ENCODE data around the gene C11orf58. TPM values are rescaled to one million over a fixed set of nuclear protein-coding genes. Genes with fewer than 3 reads are reported as not detected.
A peak's percentile ranks its signal among the peaks of the same experiment; 100 is the strongest.

The C11orf58 gene
- 123 and 127 TPM in 2 replicates for total RNA-seq
- polyA plus RNA-seq (2012): 149 TPM

- DNase-seq (ENCODE audit: low read depth): peak; percentile 99
Observed at GRCh38 chr11:16738193-16738946, at the start of gene C11orf58. Gene C11orf58 (plus strand): TSS chr11:16738647. CDS start chr11:16738779, 132 bp downstream.

- DNase-seq (ENCODE audit: low read depth): no peak
Observed at GRCh38 chr11:16690086-16690485, 48.4 kb upstream of the C11orf58 start.

- no peak for DNase-seq (ENCODE audit: low read depth)
Observed at GRCh38 chr11:16703795-16704194, 34.7 kb upstream of the C11orf58 start.

- no peak for DNase-seq (ENCODE audit: low read depth)
Observed at GRCh38 chr11:16713594-16713993, 24.9 kb upstream of the C11orf58 start.

- DNase-seq (ENCODE audit: low read depth): no peak
Observed at GRCh38 chr11:16722581-16723344, 15.7 kb upstream of the C11orf58 start.

- no peak for DNase-seq (ENCODE audit: low read depth)
Observed at GRCh38 chr11:16727806-16728205, 10.6 kb upstream of the C11orf58 start.

GRCh38 chr11:16737818-16738192, 642 bp upstream of the C11orf58 start:
- DNase-seq (ENCODE audit: low read depth): no peak

GRCh38 chr11:16738947-16739815, 734 bp downstream of the C11orf58 start:
- DNase-seq (ENCODE audit: low read depth): no peak

- DNase-seq (ENCODE audit: low read depth): no peak
Observed at GRCh38 chr11:16741473-16741872, 3.0 kb downstream of the C11orf58 start.

GRCh38 chr11:16743478-16743877, 5.0 kb downstream of the C11orf58 start:
- no peak for DNase-seq (ENCODE audit: low read depth)

- no peak for DNase-seq (ENCODE audit: low read depth)
Observed at GRCh38 chr11:16744128-16744725, 5.8 kb downstream of the C11orf58 start.

GRCh38 chr11:16745950-16746605, 7.6 kb downstream of the C11orf58 start:
- DNase-seq (ENCODE audit: low read depth): peak; percentile 31

GRCh38 chr11:16749092-16749491, 10.6 kb downstream of the C11orf58 start:
- no peak for DNase-seq (ENCODE audit: low read depth)

GRCh38 chr11:16749666-16750065, 11.2 kb downstream of the C11orf58 start:
- DNase-seq (ENCODE audit: low read depth): no peak

GRCh38 chr11:16750417-16750816, 12.0 kb downstream of the C11orf58 start:
- no peak for DNase-seq (ENCODE audit: low read depth)

- DNase-seq (ENCODE audit: low read depth): no peak
Observed at GRCh38 chr11:16758382-16759024, 20.1 kb downstream of the C11orf58 start.

- DNase-seq (ENCODE audit: low read depth): no peak
Observed at GRCh38 chr11:16759857-16760508, 21.5 kb downstream of the C11orf58 start.

- DNase-seq (ENCODE audit: low read depth): no peak
Observed at GRCh38 chr11:16763746-16764145, 25.3 kb downstream of the C11orf58 start.

- no peak for DNase-seq (ENCODE audit: low read depth)
Observed at GRCh38 chr11:16764888-16765287, 26.4 kb downstream of the C11orf58 start.

GRCh38 chr11:16767137-16767536, 28.7 kb downstream of the C11orf58 start:
- DNase-seq (ENCODE audit: low read depth): no peak

Measured in myocyte (in vitro differentiated cells).